NCI-H2227 (cell line): ENCODE measurements around the gene CNGA4.
A peak's percentile ranks its signal among the peaks of the same experiment; 100 is the strongest.
"Not testable (repeated sequence)": the region's sequence is repeated elsewhere in the genome, so short reads cannot be mapped to it uniquely, and the experiment has no call there.

ENCODE experiments used
- DNase-seq: peaks from one replicate; lab custom pipeline; 2025; ENCODE audit not compliant: unreplicated experiment; lab: John Stamatoyannopoulos, UW

Gene CNGA4

DNA sequence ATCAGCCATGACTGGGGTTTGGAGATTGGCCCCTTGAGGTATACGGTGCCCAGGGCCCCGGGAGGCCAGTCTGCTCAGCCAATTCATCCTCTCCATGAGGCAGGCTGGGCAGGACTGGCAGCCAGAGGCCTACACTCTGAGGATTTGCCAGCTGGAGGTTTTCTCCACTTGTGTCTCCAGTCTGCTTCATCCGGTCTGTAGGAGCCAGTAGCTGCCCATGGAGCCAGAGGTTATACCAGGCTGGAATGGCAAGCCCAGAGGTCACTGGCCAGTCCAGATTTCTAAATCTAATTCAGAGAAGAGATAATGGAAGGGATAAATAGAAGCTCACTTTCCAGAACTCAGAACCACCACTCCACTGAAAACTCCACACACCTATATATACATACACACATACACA is 14.5 kb upstream of the CNGA4 start:
- no peak for DNase-seq

GRCh38 chr11:6225024-6225423 is 13.9 kb upstream of the CNGA4 start:
- DNase-seq, result no peak

DNA sequence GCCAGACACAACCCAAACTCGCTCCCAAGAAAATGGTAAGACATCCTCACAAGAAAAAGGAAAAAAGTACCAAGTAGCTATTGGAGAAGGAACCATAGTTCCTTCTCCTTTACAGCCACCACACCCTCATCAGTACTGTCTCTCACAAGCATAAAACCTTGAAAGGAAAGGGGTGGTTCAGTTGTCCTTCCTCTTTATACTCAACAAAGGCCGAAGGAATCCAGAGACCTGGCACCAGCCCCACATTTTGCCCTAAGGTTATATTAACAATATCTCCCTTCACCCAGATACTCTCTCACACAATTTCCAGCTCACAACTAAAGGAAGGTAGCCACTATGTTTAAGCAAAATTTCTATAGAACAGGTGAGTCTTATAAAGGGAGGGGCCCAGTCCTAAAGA is 13.0 kb upstream of the CNGA4 start:
- DNase-seq, result no peak

- no peak for DNase-seq
These were observed 10.4 kb upstream of the CNGA4 start for GRCh38 chr11:6228520-6228919.

DNA sequence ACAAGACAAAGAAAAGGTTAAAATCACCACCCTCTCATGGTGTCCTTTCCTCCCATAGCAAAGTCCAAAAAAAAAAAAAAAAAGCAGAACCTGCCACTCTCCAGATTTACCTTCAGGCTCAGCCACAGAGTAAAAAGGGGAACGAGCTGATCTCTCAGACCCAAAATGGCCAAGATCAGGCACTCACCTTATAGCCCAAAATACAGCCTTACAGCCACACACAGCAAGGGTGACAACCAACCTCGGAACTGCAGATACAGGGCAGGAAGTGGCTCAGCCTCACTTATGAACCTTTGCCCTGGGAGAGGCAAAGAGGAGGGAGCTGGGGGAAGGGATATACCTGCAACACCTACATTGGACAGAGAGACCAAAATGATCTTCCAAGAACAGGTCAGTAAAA is 9.0 kb upstream of the CNGA4 start:
- DNase-seq, result no peak

DNA sequence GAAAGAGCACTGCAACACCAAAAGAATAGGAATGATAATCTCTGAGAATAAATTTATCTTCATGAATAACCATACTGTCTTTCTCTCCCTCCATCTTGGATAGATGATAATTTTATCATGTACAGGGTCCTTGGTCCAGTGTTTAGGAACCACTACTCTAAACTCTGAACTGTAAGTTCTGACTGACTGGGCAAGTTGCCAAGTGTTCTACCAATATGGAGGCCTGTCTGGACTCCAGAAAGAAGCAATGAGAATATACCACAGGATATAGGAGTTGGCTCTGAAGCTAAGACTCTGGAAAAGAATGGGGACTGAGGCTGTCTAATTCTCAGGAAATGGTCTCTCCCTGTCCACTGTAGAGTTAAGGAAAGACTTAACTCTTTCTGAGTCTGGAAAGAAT is 6.0 kb upstream of the CNGA4 start:
- DNase-seq, result no peak

DNA sequence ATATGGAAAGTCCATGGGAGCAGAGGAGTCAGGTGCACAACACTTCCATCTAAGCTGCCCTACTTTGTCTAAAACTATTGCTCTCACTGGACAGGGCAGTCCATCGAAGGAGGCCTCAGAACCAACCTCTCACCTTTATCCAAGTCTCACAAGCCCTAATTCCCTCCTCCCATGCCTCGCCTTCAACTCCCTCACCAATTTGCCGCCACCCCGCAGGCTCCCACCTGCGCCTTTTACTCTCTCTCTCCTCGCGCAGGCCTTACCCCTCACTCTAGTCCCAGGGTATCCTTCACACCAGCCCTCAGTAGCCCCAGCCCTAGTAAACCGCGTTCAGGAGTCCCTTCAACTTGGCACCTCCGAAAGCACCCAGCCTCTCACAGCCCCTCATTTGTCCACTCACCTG is 4.9 kb upstream of the CNGA4 start:
- no peak for DNase-seq

- DNase-seq, result peak; percentile 100
These were observed 4.3 kb upstream of the CNGA4 start, which contains the start of gene FHIP1B for GRCh38 chr11:6234387-6235107. Gene FHIP1B, minus strand, starts transcription at chr11:6234636. Its CDS starts 10,120 bp downstream, at chr11:6224516.

- DNase-seq, result no peak
These were observed 1.6 kb upstream of the CNGA4 start for GRCh38 chr11:6237266-6237665.

GRCh38 chr11:6237761-6238302 is 1.1 kb upstream of the CNGA4 start:
- DNase-seq, result no peak

DNA sequence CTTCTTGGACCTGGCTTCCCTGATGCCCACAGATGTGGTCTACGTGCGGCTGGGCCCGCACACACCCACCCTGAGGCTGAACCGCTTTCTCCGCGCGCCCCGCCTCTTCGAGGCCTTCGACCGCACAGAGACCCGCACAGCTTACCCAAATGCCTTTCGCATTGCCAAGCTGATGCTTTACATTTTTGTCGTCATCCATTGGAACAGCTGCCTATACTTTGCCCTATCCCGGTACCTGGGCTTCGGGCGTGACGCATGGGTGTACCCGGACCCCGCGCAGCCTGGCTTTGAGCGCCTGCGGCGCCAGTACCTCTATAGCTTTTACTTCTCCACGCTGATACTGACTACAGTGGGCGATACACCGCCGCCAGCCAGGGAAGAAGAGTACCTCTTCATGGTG is 1.2 kb downstream of the CNGA4 start:
- DNase-seq, result no peak

- DNase-seq, result no peak
These were observed 1.9 kb downstream of the CNGA4 start for GRCh38 chr11:6240781-6241180.

DNA sequence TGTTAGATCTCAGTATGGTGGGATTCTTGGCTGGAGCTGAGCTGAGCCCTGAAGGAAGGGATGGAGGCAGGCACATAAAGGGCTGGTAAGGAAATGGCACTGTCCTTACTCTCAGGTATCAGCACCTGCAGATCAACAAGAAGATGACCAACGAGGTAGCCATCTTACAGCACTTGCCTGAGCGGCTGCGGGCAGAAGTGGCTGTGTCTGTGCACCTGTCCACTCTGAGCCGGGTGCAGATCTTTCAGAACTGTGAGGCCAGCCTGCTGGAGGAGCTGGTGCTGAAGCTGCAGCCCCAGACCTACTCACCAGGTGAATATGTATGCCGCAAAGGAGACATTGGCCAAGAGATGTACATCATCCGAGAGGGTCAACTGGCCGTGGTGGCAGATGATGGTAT is 2.4 kb downstream of the CNGA4 start:
- no peak for DNase-seq

GRCh38 chr11:6245536-6245935 is 6.6 kb downstream of the CNGA4 start:
- DNase-seq, result no peak

DNA sequence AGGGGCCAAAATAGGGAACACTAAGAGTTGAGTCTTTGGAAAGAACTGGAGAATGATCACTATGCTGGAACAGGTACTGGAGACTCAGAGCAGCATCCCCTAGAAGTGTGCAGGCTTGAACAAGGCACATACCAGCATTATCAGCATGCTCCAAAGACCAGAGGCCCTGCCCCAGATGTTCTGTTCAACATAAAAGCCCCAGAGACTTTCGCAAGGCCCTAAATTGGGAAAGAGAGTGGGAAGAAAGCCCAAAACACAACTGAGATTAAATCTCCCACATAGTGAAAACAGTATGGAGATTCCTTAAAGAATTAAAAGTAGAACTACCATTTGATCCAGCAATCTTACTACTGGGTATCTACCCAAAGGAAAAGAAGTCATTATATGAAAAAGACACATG is 9.4 kb downstream of the CNGA4 start:
- no peak for DNase-seq

DNA sequence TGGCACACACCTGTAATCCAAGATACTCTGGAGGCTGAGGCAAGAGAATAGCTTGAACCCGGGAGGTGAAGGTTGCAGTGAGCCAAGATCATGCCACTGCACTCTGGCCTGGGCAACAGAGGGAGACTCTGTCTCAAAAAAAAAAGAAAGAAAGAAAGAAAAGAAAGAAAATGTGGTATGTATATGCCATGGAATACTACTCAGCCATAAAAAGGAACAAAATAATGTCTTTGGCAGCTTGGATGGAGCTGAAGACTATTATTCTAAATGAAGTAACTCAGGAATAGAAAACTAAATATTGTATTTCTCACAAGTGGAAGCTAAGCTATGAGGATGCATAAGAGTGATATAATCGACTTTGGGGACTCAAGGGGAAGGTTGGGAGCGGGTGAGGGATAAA is 10.0 kb downstream of the CNGA4 start:
- DNase-seq, result not testable (repeated sequence)

- DNase-seq, result no peak
These were observed 11.1 kb downstream of the CNGA4 start for GRCh38 chr11:6249770-6250555.

- peak; percentile 74 for DNase-seq
These were observed 12.3 kb downstream of the CNGA4 start for GRCh38 chr11:6251120-6251733.

DNA sequence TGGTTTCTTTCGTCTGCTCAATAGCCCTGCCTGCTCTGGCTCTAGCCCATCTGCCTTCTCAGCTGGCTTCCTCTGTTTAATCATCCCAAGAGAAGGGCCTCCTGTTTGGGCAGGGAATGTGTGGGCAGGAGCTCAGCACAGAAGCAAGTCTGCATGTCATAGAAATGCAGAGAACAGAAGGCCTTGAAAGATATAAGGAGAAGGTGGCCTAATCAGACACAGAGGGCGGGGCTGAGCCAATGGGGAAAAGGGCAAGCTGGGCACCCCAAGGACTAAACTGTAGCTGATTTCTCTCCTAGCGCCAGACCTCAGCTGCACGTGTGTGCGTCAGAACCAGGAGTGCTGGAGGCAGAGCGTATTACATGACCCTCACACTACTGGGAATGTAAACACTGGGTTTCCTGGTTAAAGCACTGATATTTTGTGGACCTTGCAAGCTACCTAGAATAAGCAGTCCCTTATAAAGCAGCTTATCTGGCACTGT is 13.1 kb downstream of the CNGA4 start:
- DNase-seq, result no peak

GRCh38 chr11:6253197-6253596 is 14.3 kb downstream of the CNGA4 start:
- no peak for DNase-seq

DNA sequence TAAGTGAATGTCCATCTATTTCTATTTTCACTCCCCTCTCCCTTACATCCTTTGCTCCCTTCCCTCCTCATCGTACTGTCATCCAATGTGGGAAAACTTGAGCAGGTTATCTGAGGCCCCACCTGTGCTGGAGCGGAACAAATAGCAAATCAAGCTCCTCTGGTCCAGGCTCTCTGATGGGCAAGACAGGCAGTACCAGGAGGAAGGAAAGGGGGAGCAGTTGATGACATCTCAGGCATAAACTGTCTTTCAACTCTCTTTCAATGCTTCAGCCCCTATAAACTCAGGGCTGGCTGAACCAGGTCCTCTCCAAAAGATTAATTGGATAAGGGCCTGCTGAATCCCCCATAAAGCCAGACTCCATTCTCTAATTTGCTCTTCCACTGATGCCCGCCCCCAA is 19.3 kb downstream of the CNGA4 start:
- DNase-seq, result no peak
